Measurements from ENCODE around the gene KLF6. TPM values are rescaled to one million over a fixed set of nuclear protein-coding genes. Genes with fewer than 3 reads are reported as not detected.

KLF6 gene
- total and polyA plus RNA-seq, 2 experiments from 2014 or later: 187 to 602 TPM

DNA sequence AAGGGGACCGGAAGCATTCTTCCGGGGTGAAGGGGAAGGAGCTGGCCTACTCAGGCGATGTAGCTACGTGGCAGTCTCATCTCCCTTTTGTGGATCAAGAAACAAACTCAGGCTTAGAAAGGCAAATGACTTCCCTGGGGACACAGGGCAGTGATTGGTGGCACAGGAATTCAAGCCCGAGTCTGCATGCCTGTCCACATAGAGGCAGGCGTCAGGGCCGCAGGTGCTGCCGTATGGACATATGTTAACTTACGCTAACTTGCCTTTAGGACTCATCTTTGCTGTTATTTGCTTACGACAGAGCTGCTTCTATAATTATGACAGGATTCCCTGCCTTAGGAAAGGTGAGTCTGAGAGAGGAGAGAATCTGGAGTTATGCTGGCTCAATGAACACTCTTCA is 42.3 kb upstream of the KLF6 start:
- H3K36me3 ChIP-seq (replicated peaks; ENCODE audit: insufficient read depth, low read depth): no peaks in the 10 kb centered on the region
- TF ChIP-seq EZH2 (IDR thresholded peaks at IDR 0.05; ENCODE audit: borderline replicate concordance): no peak
- TF ChIP-seq EZH2phosphoT487 (IDR thresholded peaks at IDR 0.05; ENCODE audit: low read depth, severe bottlenecking, unreplicated experiment): no peak
- TF ChIP-seq, protein P1, sequence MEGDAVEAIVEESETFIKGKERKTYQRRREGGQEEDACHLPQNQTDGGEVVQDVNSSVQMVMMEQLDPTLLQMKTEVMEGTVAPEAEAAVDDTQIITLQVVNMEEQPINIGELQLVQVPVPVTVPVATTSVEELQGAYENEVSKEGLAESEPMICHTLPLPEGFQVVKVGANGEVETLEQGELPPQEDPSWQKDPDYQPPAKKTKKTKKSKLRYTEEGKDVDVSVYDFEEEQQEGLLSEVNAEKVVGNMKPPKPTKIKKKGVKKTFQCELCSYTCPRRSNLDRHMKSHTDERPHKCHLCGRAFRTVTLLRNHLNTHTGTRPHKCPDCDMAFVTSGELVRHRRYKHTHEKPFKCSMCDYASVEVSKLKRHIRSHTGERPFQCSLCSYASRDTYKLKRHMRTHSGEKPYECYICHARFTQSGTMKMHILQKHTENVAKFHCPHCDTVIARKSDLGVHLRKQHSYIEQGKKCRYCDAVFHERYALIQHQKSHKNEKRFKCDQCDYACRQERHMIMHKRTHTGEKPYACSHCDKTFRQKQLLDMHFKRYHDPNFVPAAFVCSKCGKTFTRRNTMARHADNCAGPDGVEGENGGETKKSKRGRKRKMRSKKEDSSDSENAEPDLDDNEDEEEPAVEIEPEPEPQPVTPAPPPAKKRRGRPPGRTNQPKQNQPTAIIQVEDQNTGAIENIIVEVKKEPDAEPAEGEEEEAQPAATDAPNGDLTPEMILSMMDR (IDR thresholded peaks at IDR 0.05; ENCODE audit: poor library complexity): no peak
- WGBS (ENCODE audit: low lambda C conversion rate, missing lambda C conversion rate): 89% methylated on average over 8 of the region's 10 CpGs
- no peak overlapping the region for H3K4me3 ChIP-seq
- no peak for DNase-seq (ENCODE audit: low spot score)
- H3K9me3 ChIP-seq (ENCODE audit: low read depth): no peaks in the 10 kb centered on the region
- H3K4me1 ChIP-seq (ENCODE audit: insufficient read depth): peaks cover 41% of the 10 kb centered on the region
- H3K27ac ChIP-seq: peak overlapping the region; percentile 95
- H3K27me3 ChIP-seq: no peaks in the 10 kb centered on the region
- no peaks in the 10 kb centered on the region for H3K79me2 ChIP-seq
- no peak overlapping the region for H2AFZ ChIP-seq
- no peak overlapping the region for H3K4me2 ChIP-seq
- H4K20me1 ChIP-seq (ENCODE audit: insufficient read depth, poor library complexity, severe bottlenecking): no peaks in the 10 kb centered on the region
- H3K9me2 ChIP-seq (replicated peaks; ENCODE audit: insufficient read depth): no peaks in the 10 kb centered on the region

DNA sequence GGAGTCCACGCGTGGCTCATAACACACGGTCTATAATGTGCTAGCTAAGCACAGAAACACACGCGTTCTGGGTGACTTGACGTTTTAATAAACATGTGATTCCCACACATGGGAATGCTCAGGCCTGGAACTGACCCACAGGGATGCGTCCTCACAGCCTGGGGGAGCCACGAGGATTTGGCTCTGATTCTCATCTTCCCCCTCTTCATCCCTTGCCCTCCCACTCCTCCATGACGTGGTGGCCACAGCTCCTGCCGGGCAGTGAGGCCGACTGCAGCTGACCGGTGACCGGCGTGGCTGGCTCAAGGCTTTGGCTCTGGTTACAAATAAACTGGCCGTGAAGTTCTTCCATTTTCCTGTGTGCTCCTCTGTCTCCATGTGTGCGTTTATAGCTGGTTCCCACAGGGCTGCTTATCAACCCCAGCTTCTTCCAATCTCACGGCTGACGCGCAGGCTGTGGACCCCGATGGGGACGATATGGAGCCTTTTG is 40.9 kb upstream of the KLF6 start:
- TF ChIP-seq EZH2phosphoT487 (IDR thresholded peaks at IDR 0.05; ENCODE audit: low read depth, severe bottlenecking, unreplicated experiment) (no peak), EZH2 (IDR thresholded peaks at IDR 0.05; ENCODE audit: borderline replicate concordance) (no peak)
- TF ChIP-seq, protein P1 (IDR thresholded peaks at IDR 0.05; ENCODE audit: poor library complexity): no peak
- peaks cover 34% of the 10 kb centered on the region for H3K4me1 ChIP-seq (ENCODE audit: insufficient read depth)
- H3K9me3 ChIP-seq (ENCODE audit: low read depth): no peaks in the 10 kb centered on the region

GRCh38 chr10:3825244-3825643 is 40.2 kb upstream of the KLF6 start:
- peak; percentile 85 for DNase-seq (ENCODE audit: low spot score)
- H3K36me3 ChIP-seq (replicated peaks; ENCODE audit: insufficient read depth, low read depth): no peaks in the 10 kb centered on the region
- no peak overlapping the region for H2AFZ ChIP-seq
- WGBS (ENCODE audit: low lambda C conversion rate, missing lambda C conversion rate): 22% methylated on average over 6 of the region's 6 CpGs
- H3K4me1 ChIP-seq (ENCODE audit: insufficient read depth): peaks cover 28% of the 10 kb centered on the region
- H3K9me2 ChIP-seq (replicated peaks; ENCODE audit: insufficient read depth): no peaks in the 10 kb centered on the region
- no peaks in the 10 kb centered on the region for H4K20me1 ChIP-seq (ENCODE audit: insufficient read depth, poor library complexity, severe bottlenecking)
- TF ChIP-seq EZH2phosphoT487 (IDR thresholded peaks at IDR 0.05; ENCODE audit: low read depth, severe bottlenecking, unreplicated experiment): no peak
- no peak for TF ChIP-seq EZH2 (IDR thresholded peaks at IDR 0.05; ENCODE audit: borderline replicate concordance)
- TF ChIP-seq, protein P1 (IDR thresholded peaks at IDR 0.05; ENCODE audit: poor library complexity): no peak
- no peak overlapping the region for H3K4me3 ChIP-seq
- H3K9me3 ChIP-seq (ENCODE audit: low read depth): no peaks in the 10 kb centered on the region
- peak overlapping the region; percentile 1 for H3K4me2 ChIP-seq
- no peaks in the 10 kb centered on the region for H3K79me2 ChIP-seq
- no peaks in the 10 kb centered on the region for H3K27me3 ChIP-seq
- peak overlapping the region; percentile 95 for H3K27ac ChIP-seq

More for the DNA sequence above, 40.9 kb upstream of the KLF6 start:
- no peaks in the 10 kb centered on the region for H3K27me3 ChIP-seq
- H3K4me2 ChIP-seq: peak overlapping the region; percentile 1
- no peaks in the 10 kb centered on the region for H4K20me1 ChIP-seq (ENCODE audit: insufficient read depth, poor library complexity, severe bottlenecking)
- H3K79me2 ChIP-seq: no peaks in the 10 kb centered on the region
- H3K27ac ChIP-seq: peak overlapping the region; percentile 95
- no peaks in the 10 kb centered on the region for H3K9me2 ChIP-seq (replicated peaks; ENCODE audit: insufficient read depth)
- no peak for DNase-seq (ENCODE audit: low spot score)
- no peak overlapping the region for H2AFZ ChIP-seq
- 79% methylated on average over 21 of the region's 21 CpGs for WGBS (ENCODE audit: low lambda C conversion rate, missing lambda C conversion rate)
- H3K4me3 ChIP-seq: no peak overlapping the region
- no peaks in the 10 kb centered on the region for H3K36me3 ChIP-seq (replicated peaks; ENCODE audit: insufficient read depth, low read depth)
